Epithelial cell of esophagus (primary cell): ENCODE results near the gene BLOC1S4.

Experiments
- DNase-seq: peaks from one replicate; pipeline ENCODE4 v3.0.0; 2010; ENCODE audit warnings: low read depth
- H3K4me3 ChIP-seq: 2 replicates; pipeline ENCODE4 v1.5.1; 2011; ENCODE audit warnings: mild to moderate bottlenecking, low read length, control low read depth
- TF ChIP-seq, protein P1 (sequence below): IDR thresholded peaks from 2 replicates; pipeline ENCODE4 v1.5.1; 2011; ENCODE audit warnings: low read depth, mild to moderate bottlenecking, low read length, control low read depth, inconsistent platforms; ENCODE audit not compliant: insufficient read depth; ENCODE audit errors: missing control alignments

BLOC1S4 gene

DNA sequence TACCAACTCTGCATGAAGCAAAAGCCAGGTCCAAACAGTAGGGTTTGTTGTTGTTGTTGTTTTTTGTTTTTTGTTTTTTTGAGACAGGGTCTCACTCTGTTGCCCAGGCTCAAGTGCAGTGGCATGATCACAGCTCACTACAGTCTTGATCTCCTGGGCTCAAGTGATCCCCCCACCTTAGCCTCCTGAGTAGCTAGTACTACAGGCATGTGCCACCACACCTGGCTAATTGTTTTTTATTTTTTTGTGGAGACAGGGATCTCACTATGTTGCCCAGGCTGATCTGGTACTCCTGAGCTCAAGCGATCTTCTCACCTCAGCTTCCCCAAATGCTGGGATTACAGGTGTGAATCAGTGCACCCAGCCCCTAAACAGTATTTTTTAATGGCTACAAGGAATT is 16.1 kb upstream of the BLOC1S4 start:
- DNase-seq, result no peak
- no peak overlapping the region for H3K4me3 ChIP-seq
- TF ChIP-seq, protein P1, sequence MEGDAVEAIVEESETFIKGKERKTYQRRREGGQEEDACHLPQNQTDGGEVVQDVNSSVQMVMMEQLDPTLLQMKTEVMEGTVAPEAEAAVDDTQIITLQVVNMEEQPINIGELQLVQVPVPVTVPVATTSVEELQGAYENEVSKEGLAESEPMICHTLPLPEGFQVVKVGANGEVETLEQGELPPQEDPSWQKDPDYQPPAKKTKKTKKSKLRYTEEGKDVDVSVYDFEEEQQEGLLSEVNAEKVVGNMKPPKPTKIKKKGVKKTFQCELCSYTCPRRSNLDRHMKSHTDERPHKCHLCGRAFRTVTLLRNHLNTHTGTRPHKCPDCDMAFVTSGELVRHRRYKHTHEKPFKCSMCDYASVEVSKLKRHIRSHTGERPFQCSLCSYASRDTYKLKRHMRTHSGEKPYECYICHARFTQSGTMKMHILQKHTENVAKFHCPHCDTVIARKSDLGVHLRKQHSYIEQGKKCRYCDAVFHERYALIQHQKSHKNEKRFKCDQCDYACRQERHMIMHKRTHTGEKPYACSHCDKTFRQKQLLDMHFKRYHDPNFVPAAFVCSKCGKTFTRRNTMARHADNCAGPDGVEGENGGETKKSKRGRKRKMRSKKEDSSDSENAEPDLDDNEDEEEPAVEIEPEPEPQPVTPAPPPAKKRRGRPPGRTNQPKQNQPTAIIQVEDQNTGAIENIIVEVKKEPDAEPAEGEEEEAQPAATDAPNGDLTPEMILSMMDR, result no peak

DNA sequence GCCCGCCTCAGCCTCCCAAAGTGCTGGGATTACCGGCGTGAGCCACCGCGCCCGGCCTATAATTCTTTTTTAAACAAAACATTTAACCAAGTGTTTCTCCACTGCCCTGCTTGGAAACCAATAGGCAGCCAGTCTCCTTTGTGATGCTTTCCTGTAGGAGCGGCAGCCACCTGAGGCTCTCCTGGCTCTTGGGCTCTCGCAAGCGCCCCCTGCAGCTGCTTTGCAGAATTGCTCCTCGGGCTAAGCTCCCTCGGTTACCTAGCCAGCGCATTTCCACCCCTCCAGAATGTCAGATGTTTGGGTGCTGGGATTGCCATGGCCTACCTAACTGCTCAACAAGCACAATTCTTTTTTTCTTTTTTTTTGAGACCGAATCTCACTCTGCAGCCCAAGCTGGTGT is 14.6 kb upstream of the BLOC1S4 start:
- DNase-seq, result no peak

DNA sequence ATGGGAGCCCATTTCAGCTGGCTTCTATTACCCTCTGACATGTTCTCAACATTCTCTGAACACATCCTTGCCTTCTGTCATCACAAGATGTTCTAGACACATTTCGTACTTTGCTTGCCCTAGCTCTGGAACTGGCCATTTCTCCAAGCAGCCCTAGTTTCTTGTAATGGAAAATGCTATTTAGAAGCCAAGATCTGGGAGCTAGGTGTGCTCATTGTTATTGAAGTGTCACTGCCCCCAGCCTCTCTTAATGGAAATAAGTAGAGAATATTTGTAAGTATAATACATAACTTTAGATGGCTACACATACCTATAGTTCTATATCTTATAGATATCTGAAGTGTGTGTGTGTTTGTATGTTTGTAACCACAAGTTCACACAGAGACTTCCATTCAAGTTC is 13.2 kb upstream of the BLOC1S4 start:
- H3K4me3 ChIP-seq, result no peak overlapping the region
- DNase-seq, result no peak
- TF ChIP-seq, protein P1, result no peak

More for the DNA sequence above, 14.6 kb upstream of the BLOC1S4 start:
- H3K4me3 ChIP-seq, result no peak overlapping the region
- TF ChIP-seq, protein P1, result peak; percentile 25

DNA sequence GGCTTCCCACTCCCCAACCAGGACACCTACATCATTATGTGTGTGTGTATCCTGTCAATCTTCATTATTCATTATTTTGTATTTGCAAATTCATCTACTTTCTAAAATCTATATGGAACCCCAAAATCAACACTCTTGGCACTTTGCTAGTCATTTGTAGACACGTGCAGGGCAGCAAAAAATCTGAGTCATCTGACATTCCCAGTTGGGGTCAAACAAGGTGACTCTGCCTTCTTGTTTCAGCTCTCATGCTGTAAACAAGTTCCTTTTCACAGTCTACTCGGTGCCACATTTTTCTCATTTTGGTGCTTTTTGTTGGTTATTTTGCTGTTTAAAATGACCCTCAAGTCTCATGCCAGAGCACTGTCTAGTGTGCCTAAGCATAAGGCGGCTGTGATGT is 12.2 kb upstream of the BLOC1S4 start:
- no peak overlapping the region for H3K4me3 ChIP-seq
- no peak for DNase-seq
- TF ChIP-seq, protein P1, result no peak

DNA sequence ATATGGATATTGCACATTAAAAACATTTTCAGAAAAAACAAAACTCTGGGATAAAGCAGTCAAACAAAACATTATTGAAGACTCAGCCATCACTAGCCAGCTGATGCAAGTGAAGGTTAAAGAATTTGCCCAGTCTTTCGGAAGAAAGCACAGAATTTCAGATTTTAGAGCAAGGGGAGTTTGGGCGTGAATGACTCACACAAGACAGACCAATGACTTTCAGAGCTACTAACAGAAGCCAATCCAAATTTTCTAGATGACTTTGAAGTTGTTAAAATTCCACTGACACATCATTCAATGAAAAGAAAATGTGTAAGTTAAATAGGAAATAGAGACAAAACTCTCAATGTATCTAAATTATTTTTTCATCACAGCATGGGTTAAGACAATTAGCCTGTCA is 10.3 kb upstream of the BLOC1S4 start:
- TF ChIP-seq, protein P1, result no peak
- no peak overlapping the region for H3K4me3 ChIP-seq
- no peak for DNase-seq

DNA sequence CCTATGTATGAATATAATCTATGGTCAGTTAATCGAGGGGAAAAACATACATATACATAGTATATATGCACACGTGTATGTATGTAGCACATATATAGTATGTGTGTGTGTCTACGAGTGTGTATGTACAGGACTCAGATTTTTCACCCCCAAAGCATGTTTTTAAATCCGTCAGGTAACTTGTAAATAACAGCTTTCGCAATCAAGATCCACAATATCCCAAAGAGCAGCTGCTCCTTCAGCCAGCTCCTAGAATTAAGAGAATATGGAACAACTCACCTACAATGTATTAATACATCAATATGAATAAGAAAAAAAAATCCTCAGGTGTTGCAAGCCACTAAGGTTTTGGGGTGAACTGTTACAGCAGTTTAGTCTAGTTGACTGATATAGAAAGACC is 9.8 kb upstream of the BLOC1S4 start:
- no peak for DNase-seq
- TF ChIP-seq, protein P1, result no peak
- H3K4me3 ChIP-seq, result no peak overlapping the region

DNA sequence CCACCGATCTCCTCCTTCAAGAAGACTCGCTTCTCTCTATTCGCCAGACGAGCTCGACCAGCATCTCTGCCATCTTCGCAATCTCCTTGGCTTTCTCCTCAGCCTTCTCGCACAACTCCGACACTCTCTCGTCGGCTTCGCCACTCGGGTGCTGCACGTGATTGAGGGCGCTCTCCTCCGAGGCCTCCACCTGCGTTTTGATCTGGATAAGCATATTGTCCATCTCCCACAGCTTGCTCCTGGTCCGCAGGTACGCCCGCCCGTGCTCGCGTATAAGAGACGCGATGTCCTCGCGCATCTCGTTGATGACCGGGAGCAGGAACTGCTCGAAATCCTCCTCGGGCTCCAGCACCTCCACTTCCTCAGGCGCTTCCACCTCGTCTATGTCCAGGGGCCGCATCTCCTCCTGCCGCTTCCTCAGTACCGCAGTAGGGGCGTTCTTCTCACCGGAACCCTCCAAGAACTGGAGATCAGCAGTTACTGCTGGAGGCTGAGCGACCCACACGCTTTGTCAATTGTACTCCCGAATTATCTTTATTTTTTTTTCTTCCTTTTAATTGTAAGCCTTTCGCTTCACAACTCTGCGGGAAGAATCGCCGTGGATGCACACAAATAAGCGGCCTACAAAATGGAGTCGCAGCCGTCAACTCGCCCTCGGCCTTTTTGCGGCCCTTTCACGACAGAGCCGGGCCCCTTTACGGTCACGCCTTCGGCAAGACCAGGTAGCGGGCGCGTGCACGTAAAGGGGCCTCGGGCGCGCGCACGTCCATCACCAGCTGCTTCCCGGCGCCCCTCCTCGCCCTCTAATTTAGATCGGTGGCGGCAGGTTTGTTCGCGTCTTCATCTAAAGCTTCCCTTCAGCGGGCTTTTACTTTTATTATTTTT is 6.5 kb upstream of the BLOC1S4 start, which contains the start of gene MRFAP1L1:
Gene MRFAP1L1 (minus strand): TSS at position 636 of the 885 bp plus-strand sequence. CDS start 236 bp downstream, at position 400.
- peak within 1 kb of the TSS; percentile 88 for H3K4me3 ChIP-seq
- TF ChIP-seq, protein P1, result peak; percentile 16
- DNase-seq, result peak; percentile 98
